ENCODE measurements around the gene LYSET. TPM values are rescaled to one million over a fixed set of nuclear protein-coding genes. Genes with fewer than 3 reads are reported as not detected.
"Not testable (repeated sequence)": the region's sequence is repeated elsewhere in the genome, so short reads cannot be mapped to it uniquely, and the experiment has no call there.

LYSET gene
- polyA plus RNA-seq, 1 experiment, result 15.6 TPM

GRCh38 chr14:93161411-93161940 is 23.6 kb upstream of the LYSET start:
- H3K9me3 ChIP-seq (ENCODE audit: control insufficient read depth, insufficient read depth, low read length), result no peaks in the 10 kb centered on the region
- CTCF ChIA-PET, result interaction anchor here (1.0 to 2.7 kb wide), 4 partner anchors 8 to 50 kb away, joined by 3 to 14 read pairs (median 3); no protein-coding TSS in a partner anchor
- no peak overlapping the region for H3K4me3 ChIP-seq (ENCODE audit: low read depth, low read length)
- no peak for DNase-seq (ENCODE audit: low read depth, low spot score)
- no peak overlapping the region for H3K27ac ChIP-seq (ENCODE audit: low read depth, low read length)
- POLR2A ChIA-PET, result no interaction called here
- no peak for TF ChIP-seq CTCF (IDR thresholded peaks at IDR 0.05; ENCODE audit: low read depth, low read length)
- no peaks in the 10 kb centered on the region for H3K27me3 ChIP-seq (ENCODE audit: control insufficient read depth, insufficient read depth, low read length)

GRCh38 chr14:93163564-93163963 is 21.6 kb upstream of the LYSET start:
- Histone ChIP-seq H3K27me3 (ENCODE audit: control insufficient read depth, insufficient read depth, low read length) (no peaks in the 10 kb centered on the region), H3K9me3 (ENCODE audit: control insufficient read depth, insufficient read depth, low read length) (no peaks in the 10 kb centered on the region), H3K4me3 (ENCODE audit: low read depth, low read length) (no peak overlapping the region), H3K27ac (ENCODE audit: low read depth, low read length) (no peak overlapping the region)
- CTCF ChIA-PET, result interaction anchor here (1.2 to 1.7 kb wide), 3 partner anchors 50 to 211 kb away, joined by 4 to 8 read pairs (median 4); no protein-coding TSS in a partner anchor
- no peak for TF ChIP-seq CTCF (IDR thresholded peaks at IDR 0.05; ENCODE audit: low read depth, low read length)
- no peak for DNase-seq (ENCODE audit: low read depth, low spot score)
- POLR2A ChIA-PET, result no interaction called here

GRCh38 chr14:93165271-93166265 is 19.5 kb upstream of the LYSET start:
- DNase-seq (ENCODE audit: low read depth, low spot score); H3K27ac ChIP-seq (ENCODE audit: low read depth, low read length); H3K27me3 ChIP-seq (ENCODE audit: control insufficient read depth, insufficient read depth, low read length); H3K4me3 ChIP-seq (ENCODE audit: low read depth, low read length); H3K9me3 ChIP-seq (ENCODE audit: control insufficient read depth, insufficient read depth, low read length); POLR2A ChIA-PET: not testable (repeated sequence)
- CTCF ChIA-PET, result interaction anchor here (1.0 to 1.3 kb wide), 2 partner anchors 52 to 213 kb away, joined by 3 to 5 read pairs; no protein-coding TSS in a partner anchor

DNA sequence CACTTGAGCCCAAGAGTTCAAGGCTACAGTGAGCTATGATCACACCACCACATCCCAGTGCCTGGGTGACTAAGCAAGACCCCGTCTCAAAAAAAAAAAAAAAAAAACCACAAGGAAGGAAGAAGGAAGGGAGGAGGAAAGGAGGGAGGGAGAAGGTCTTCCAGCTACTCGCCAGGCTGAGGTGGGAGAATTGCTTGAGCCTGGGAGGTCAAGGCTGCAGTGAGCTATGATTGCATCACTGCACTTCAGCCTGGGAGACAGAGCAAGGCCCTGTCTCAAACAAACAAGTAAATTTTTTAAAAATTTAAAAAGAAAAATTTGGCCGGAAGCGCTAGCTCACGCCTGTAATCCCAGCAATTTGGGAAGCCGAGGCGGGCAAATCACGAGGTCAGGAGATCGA is 16.5 kb upstream of the LYSET start:
- H3K27me3 ChIP-seq (ENCODE audit: control insufficient read depth, insufficient read depth, low read length); H3K9me3 ChIP-seq (ENCODE audit: control insufficient read depth, insufficient read depth, low read length); H3K27ac ChIP-seq (ENCODE audit: low read depth, low read length); DNase-seq (ENCODE audit: low read depth, low spot score); POLR2A ChIA-PET; H3K4me3 ChIP-seq (ENCODE audit: low read depth, low read length): not testable (repeated sequence)
- CTCF ChIA-PET, result interaction anchor here (0.7 to 3.2 kb wide), 3 partner anchors 10 to 55 kb away, joined by 5 to 14 read pairs (median 9); no protein-coding TSS in a partner anchor

DNA sequence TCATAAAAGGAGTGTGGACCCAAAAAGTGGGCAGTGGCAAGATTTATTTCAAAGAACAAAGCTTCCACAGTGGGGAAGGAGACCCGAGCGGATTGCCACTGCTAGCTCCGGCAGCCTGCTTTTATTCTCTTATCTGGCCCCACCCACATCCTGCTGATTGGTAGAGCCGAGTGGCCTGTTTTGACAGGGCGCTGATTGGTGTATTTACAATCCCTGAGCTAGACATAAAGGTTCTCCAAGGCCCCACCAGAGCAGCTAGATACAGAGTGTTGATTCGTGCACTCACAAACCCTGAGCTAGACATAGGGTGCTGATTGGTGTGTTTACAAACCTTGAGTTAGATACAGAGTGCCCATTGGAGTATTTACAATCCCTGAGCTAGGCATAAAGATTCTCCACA is 15.5 kb upstream of the LYSET start:
- H3K4me3 ChIP-seq (ENCODE audit: low read depth, low read length); DNase-seq (ENCODE audit: low read depth, low spot score); POLR2A ChIA-PET; H3K9me3 ChIP-seq (ENCODE audit: control insufficient read depth, insufficient read depth, low read length); H3K27ac ChIP-seq (ENCODE audit: low read depth, low read length); H3K27me3 ChIP-seq (ENCODE audit: control insufficient read depth, insufficient read depth, low read length): not testable (repeated sequence)
- CTCF ChIA-PET, result interaction anchor here (0.7 to 3.2 kb wide), 4 partner anchors 8 to 56 kb away, joined by 3 to 14 read pairs (median 6); no protein-coding TSS in a partner anchor

DNA sequence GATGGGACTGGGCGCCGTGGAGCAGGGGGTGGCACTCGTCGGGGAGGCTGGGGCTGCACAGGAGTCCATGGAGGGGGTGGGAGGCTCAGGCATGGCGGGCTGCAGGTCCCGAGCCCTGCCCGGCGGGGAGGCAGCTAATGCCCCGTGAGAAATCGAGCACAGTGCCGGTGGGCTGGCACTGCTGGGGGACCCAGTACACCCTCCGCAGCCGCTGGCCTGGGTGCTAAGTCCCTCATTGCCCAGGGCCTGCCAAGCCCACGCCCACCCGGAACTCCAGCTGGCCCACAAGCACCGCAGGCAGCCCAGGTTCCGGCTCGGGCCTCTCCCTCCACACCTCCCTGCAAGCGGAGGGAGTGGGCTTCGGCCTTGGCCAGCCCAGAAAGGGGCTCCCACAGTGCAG is 15.0 kb upstream of the LYSET start:
- POLR2A ChIA-PET; H3K27ac ChIP-seq (ENCODE audit: low read depth, low read length); H3K4me3 ChIP-seq (ENCODE audit: low read depth, low read length); H3K27me3 ChIP-seq (ENCODE audit: control insufficient read depth, insufficient read depth, low read length); H3K9me3 ChIP-seq (ENCODE audit: control insufficient read depth, insufficient read depth, low read length); DNase-seq (ENCODE audit: low read depth, low spot score): not testable (repeated sequence)
- CTCF ChIA-PET, result interaction anchor here (1.1 to 3.2 kb wide), 3 partner anchors 9 to 57 kb away, joined by 3 to 14 read pairs (median 9); no protein-coding TSS in a partner anchor

All from AG04450 (cell line).